Upper lobe of left lung (tissue), 6 donors: ENCODE data around the gene WWC1. TPM values are rescaled to one million over a fixed set of nuclear protein-coding genes. Genes with fewer than 3 reads are reported as not detected.

Experiments
- ATAC-seq, 2 donors: fragments of 200-7000 bp; cut with Tn5 transposase; one replicate each; pipeline ENCODE4 v1.9.1; 2022; ENCODE audit warnings: mild to moderate bottlenecking in 2 of 2, moderate library complexity in 2 of 2; ENCODE audit not compliant: low FRiP score in 2 of 2
- DNase-seq, 2 donors: peaks; one replicate each; pipeline ENCODE4 v3.0.0-alpha.2; 2019 to 2020
- H3K27ac ChIP-seq, 4 donors: fragments of 200-600 bp; sonication (generic); one replicate each; pipeline ENCODE4 v1.5.1; 2016 to 2019
- H3K27me3 ChIP-seq, 4 donors: fragments of 200-600 bp; sonication (generic); one replicate each; pipeline ENCODE4 v1.5.1; 2017 to 2019
- H3K36me3 ChIP-seq, 4 donors: fragments of 200-600 bp; sonication (generic); one replicate each; pipeline ENCODE4 v1.5.1; 2016 to 2019
- H3K4me1 ChIP-seq, 4 donors: fragments of 200-600 bp; sonication (generic); one replicate each; pipeline ENCODE4 v1.5.1; 2018 to 2019
- H3K4me3 ChIP-seq, 4 donors: fragments of 200-600 bp; sonication (generic); one replicate each; pipeline ENCODE4 v1.5.1; 2017 to 2019; ENCODE audit warnings: mild to moderate bottlenecking in 2 of 4, moderate library complexity in 1 of 4
- H3K9me3 ChIP-seq, 4 donors: fragments of 200-600 bp; sonication (generic); one replicate each; pipeline ENCODE4 v1.5.1; 2018 to 2019
- CTCF ChIP-seq, 6 experiments: fragments of 450-650 bp in 4 of 6; fragments of 200-600 bp in 2 of 6; sonication (generic) in 2 of 6; IDR thresholded peaks; one replicate each; pipeline ENCODE4 v1.5.1; 2016 to 2019; ENCODE audit warnings: antibody characterized with exemption in 6 of 6
- EP300 ChIP-seq, 4 donors: sonication (generic); formaldehyde crosslinking; IDR thresholded peaks; one replicate each; pipeline ENCODE4 v1.5.1; 2017; ENCODE audit warnings: antibody characterized with exemption in 4 of 4, control low read depth in 2 of 4
- POLR2A ChIP-seq, 4 donors: fragments of 450-650 bp; IDR thresholded peaks; one replicate each; pipeline ENCODE4 v1.5.1; 2016 to 2017; ENCODE audit warnings: antibody characterized with exemption in 4 of 4, mild to moderate bottlenecking in 2 of 4
- POLR2AphosphoS5 ChIP-seq, 2 donors: sonication (generic); formaldehyde crosslinking; IDR thresholded peaks; one replicate each; pipeline ENCODE4 v1.5.1; 2017; ENCODE audit warnings: antibody characterized with exemption in 2 of 2
- WGBS, 2 donors: methylation state at CpG; one replicate each; pipeline ENCODE4 v1.1.5; 2017 to 2018; 5-methylcytosine and 5-hydroxymethylcytosine counted together
- total RNA-seq, 6 donors: library from RNA; depleted of rRNA in 4 of 6; stranded (reverse); fragments of >200 nt in 4 of 6; gene quantifications; one replicate each; pipeline versions ENCODE4 v1.1.0 to v1.2.1, GENCODE V29; 2016 to 2021
- donor health status: DM: no; HTN: no; CAD: no; lungs with moderate emphysema.
- donor health status: DM: no; HTN: yes; CAD: no; lungs with severe emphysema.

Gene WWC1
- total RNA-seq, 6 donors from 2014 or later: 64.9 to 99.1 (median 86.4) TPM

- Histone ChIP-seq H3K27me3 (no peaks in the 10 kb centered on the region), H3K36me3 (peaks cover 0 to 5% (median 0%) of the 10 kb centered on the region in 4 donors), H3K4me1 (peaks cover 0 to 10% (median 2%) of the 10 kb centered on the region in 4 donors), H3K27ac (peak overlapping the region; percentile 18 to 61 (median 50)), H3K9me3 (no peaks in the 10 kb centered on the region), H3K4me3 (no peak overlapping the region)
- no peak for DNase-seq
- no peak for ATAC-seq
- TF ChIP-seq POLR2A (IDR thresholded peaks at IDR 0.05): no peak
- WGBS, 2 donors: 75 to 78% methylated on average over 4 of the region's 4 CpGs
These were observed 109.2 kb downstream of the WWC1 start for GRCh38 chr5:168400429-168401220.

GRCh38 chr5:168401226-168401625 is 109.8 kb downstream of the WWC1 start:
- Histone ChIP-seq H3K9me3 (no peaks in the 10 kb centered on the region), H3K27ac (peak overlapping the region; percentile 18 to 61 (median 50)), H3K36me3 (peaks cover 0 to 5% (median 0%) of the 10 kb centered on the region in 4 donors), H3K4me3 (no peak overlapping the region), H3K27me3 (no peaks in the 10 kb centered on the region), H3K4me1 (peaks cover 0 to 10% (median 2%) of the 10 kb centered on the region in 4 donors)
- TF ChIP-seq POLR2A (IDR thresholded peaks at IDR 0.05) (no peak), EP300 (IDR thresholded peaks at IDR 0.05) (no peak), CTCF (IDR thresholded peaks at IDR 0.05) (no peak), POLR2AphosphoS5 (IDR thresholded peaks at IDR 0.05) (no peak)
- 60 to 80% methylated on average over 5 of the region's 5 CpGs for WGBS, 2 donors
- DNase-seq (no peak), ATAC-seq (no peak)

GRCh38 chr5:168401880-168402279 is 110.4 kb downstream of the WWC1 start:
- Histone ChIP-seq H3K9me3 (no peaks in the 10 kb centered on the region), H3K4me3 (no peak overlapping the region), H3K4me1 (peaks cover 0 to 10% (median 2%) of the 10 kb centered on the region in 4 donors), H3K27me3 (no peaks in the 10 kb centered on the region), H3K36me3 (peaks cover 0 to 5% (median 0%) of the 10 kb centered on the region in 4 donors), H3K27ac (peak overlapping the region; percentile 18 to 64 (median 56))
- DNase-seq (peak in 1 of 2 donors; percentile 44), ATAC-seq (peak; percentile 40 to 81)
- 58 to 69% methylated on average over 4 of the region's 4 CpGs for WGBS, 2 donors
- peak; percentile 15 to 23 for TF ChIP-seq POLR2AphosphoS5 (IDR thresholded peaks at IDR 0.05)
- TF ChIP-seq POLR2A (IDR thresholded peaks at IDR 0.05): no peak

- WGBS, 2 donors: 52 to 70% methylated on average over 12 of the region's 12 CpGs
- Histone ChIP-seq H3K9me3 (no peaks in the 10 kb centered on the region), H3K4me3 (no peak overlapping the region), H3K36me3 (peaks cover 0 to 12% (median under 1%) of the 10 kb centered on the region in 4 donors), H3K27ac (peak overlapping the region in 2 of 4 donors; percentile 35 to 49), H3K27me3 (no peaks in the 10 kb centered on the region), H3K4me1 (peaks cover 0 to 10% (median 2%) of the 10 kb centered on the region in 4 donors)
- no peak for ATAC-seq
- no peak for TF ChIP-seq POLR2AphosphoS5 (IDR thresholded peaks at IDR 0.05)
- TF ChIP-seq EP300 (IDR thresholded peaks at IDR 0.05): no peak
- TF ChIP-seq CTCF (IDR thresholded peaks at IDR 0.05): no peak
- no peak for TF ChIP-seq POLR2A (IDR thresholded peaks at IDR 0.05)
- DNase-seq: no peak
These were observed 112.9 kb downstream of the WWC1 start for GRCh38 chr5:168404365-168404764.

- TF ChIP-seq POLR2A (IDR thresholded peaks at IDR 0.05): no peak
- no peak for TF ChIP-seq CTCF (IDR thresholded peaks at IDR 0.05)
- TF ChIP-seq POLR2AphosphoS5 (IDR thresholded peaks at IDR 0.05): no peak
- no peak for TF ChIP-seq EP300 (IDR thresholded peaks at IDR 0.05)
- H3K4me3 ChIP-seq: no peak overlapping the region
- no peak overlapping the region for H3K27ac ChIP-seq
- no peak for ATAC-seq
- H3K9me3 ChIP-seq: no peaks in the 10 kb centered on the region
- H3K27me3 ChIP-seq: no peaks in the 10 kb centered on the region
- H3K4me1 ChIP-seq: peaks cover 0 to 2% (median 0%) of the 10 kb centered on the region in 4 donors
- WGBS, 2 donors: 79 to 100% methylated on average over 1 of the region's 1 CpG
- H3K36me3 ChIP-seq: peaks cover 0 to 7% (median 6%) of the 10 kb centered on the region in 4 donors
- DNase-seq: no peak
These were observed 115.8 kb downstream of the WWC1 start for GRCh38 chr5:168407211-168407610.
